ENCODE data around the gene SLC4A4.

The SLC4A4 gene

GRCh38 chr4:71356924-71357663 is 18.3 kb downstream of the SLC4A4 start:
- no peak for DNase-seq (ENCODE audit: low read depth in 2 of 2)

- no peak for DNase-seq (ENCODE audit: low read depth in 2 of 2)
Measured at GRCh38 chr4:71360844-71361243, 22.0 kb downstream of the SLC4A4 start.

GRCh38 chr4:71361476-71361875 is 22.7 kb downstream of the SLC4A4 start:
- no peak for DNase-seq (ENCODE audit: low read depth in 2 of 2)

- no peak for DNase-seq (ENCODE audit: low read depth in 2 of 2)
Measured at GRCh38 chr4:71366766-71367165, 27.9 kb downstream of the SLC4A4 start.

GRCh38 chr4:71367546-71367945 is 28.7 kb downstream of the SLC4A4 start:
- no peak for DNase-seq (ENCODE audit: low read depth in 2 of 2)

GRCh38 chr4:71368906-71369305 is 30.1 kb downstream of the SLC4A4 start:
- no peak for DNase-seq (ENCODE audit: low read depth in 2 of 2)

GRCh38 chr4:71369536-71369935 is 30.7 kb downstream of the SLC4A4 start:
- DNase-seq (ENCODE audit: low read depth in 2 of 2) = no peak

- DNase-seq (ENCODE audit: low read depth in 2 of 2) = no peak
Measured at GRCh38 chr4:71375494-71375893, 36.7 kb downstream of the SLC4A4 start.

- DNase-seq (ENCODE audit: low read depth in 2 of 2) = no peak
Measured at GRCh38 chr4:71377561-71377960, 38.7 kb downstream of the SLC4A4 start.

- no peak for DNase-seq (ENCODE audit: low read depth in 2 of 2)
Measured at GRCh38 chr4:71379126-71379525, 40.3 kb downstream of the SLC4A4 start.

- DNase-seq (ENCODE audit: low read depth in 2 of 2) = no peak
Measured at GRCh38 chr4:71380788-71381187, 42.0 kb downstream of the SLC4A4 start.

- no peak for DNase-seq (ENCODE audit: low read depth in 2 of 2)
Measured at GRCh38 chr4:71382125-71382899, 43.5 kb downstream of the SLC4A4 start.

- DNase-seq (ENCODE audit: low read depth in 2 of 2) = no peak
Measured at GRCh38 chr4:71382900-71383560, 44.2 kb downstream of the SLC4A4 start.

GRCh38 chr4:71383984-71384383 is 45.2 kb downstream of the SLC4A4 start:
- DNase-seq (ENCODE audit: low read depth in 2 of 2) = no peak

GRCh38 chr4:71389149-71389827 is 50.5 kb downstream of the SLC4A4 start:
- no peak for DNase-seq (ENCODE audit: low read depth in 2 of 2)

- no peak for DNase-seq (ENCODE audit: low read depth in 2 of 2)
Measured at GRCh38 chr4:71392109-71392508, 53.3 kb downstream of the SLC4A4 start.

- DNase-seq (ENCODE audit: low read depth in 2 of 2) = no peak
Measured at GRCh38 chr4:71396382-71396781, 57.6 kb downstream of the SLC4A4 start.

GRCh38 chr4:71400810-71401209 is 62.0 kb downstream of the SLC4A4 start:
- no peak for DNase-seq (ENCODE audit: low read depth in 2 of 2)

- DNase-seq (ENCODE audit: low read depth in 2 of 2) = no peak
Measured at GRCh38 chr4:71402616-71403015, 63.8 kb downstream of the SLC4A4 start.

- no peak for DNase-seq (ENCODE audit: low read depth in 2 of 2)
Measured at GRCh38 chr4:71404049-71404448, 65.2 kb downstream of the SLC4A4 start.

- DNase-seq (ENCODE audit: low read depth in 2 of 2) = no peak
Measured at GRCh38 chr4:71405791-71406190, 67.0 kb downstream of the SLC4A4 start.

- no peak for DNase-seq (ENCODE audit: low read depth in 2 of 2)
Measured at GRCh38 chr4:71406459-71406963, 67.7 kb downstream of the SLC4A4 start.
